Hepatocyte (in vitro differentiated cells): ENCODE measurements around the gene TAS2R10. TPM values are rescaled to one million over a fixed set of nuclear protein-coding genes. Genes with fewer than 3 reads are reported as not detected.

ENCODE experiments used
- DNase-seq: peaks from one replicate; pipeline ENCODE4 v3.0.0-alpha.2; 2016; ENCODE audit warnings: low spot score
- H2AFZ ChIP-seq: fragments of 200-600 bp; sonication (generic); 2 replicates; pipeline ENCODE4 v1.6.0; 2016; ENCODE audit warnings: antibody characterized with exemption, mild to moderate bottlenecking
- H3K27ac ChIP-seq: fragments of 200-600 bp; sonication (generic); 2 replicates; pipeline ENCODE4 v1.5.1; 2016; ENCODE audit warnings: mild to moderate bottlenecking
- H3K27me3 ChIP-seq: fragments of 200-600 bp; sonication (generic); 2 replicates; pipeline ENCODE4 v1.6.1; 2016
- H3K36me3 ChIP-seq: fragments of 200-600 bp; sonication (generic); replicated peaks from 2 replicates; pipeline ENCODE4 v1.5.1; 2016; ENCODE audit warnings: low read depth; ENCODE audit not compliant: insufficient read depth
- H3K4me1 ChIP-seq: fragments of 200-600 bp; sonication (generic); 2 replicates; pipeline ENCODE4 v1.5.1; 2016; ENCODE audit warnings: mild to moderate bottlenecking, moderate library complexity; ENCODE audit not compliant: insufficient read depth
- H3K4me2 ChIP-seq: fragments of 200-600 bp; sonication (generic); 2 replicates; pipeline ENCODE4 v1.6.0; 2016
- H3K4me3 ChIP-seq: fragments of 200-600 bp; sonication (generic); 2 replicates; pipeline ENCODE4 v1.5.1; 2016; ENCODE audit warnings: mild to moderate bottlenecking
- H3K79me2 ChIP-seq: fragments of 200-600 bp; sonication (generic); 2 replicates; pipeline ENCODE4 v1.6.0; 2017; ENCODE audit warnings: mild to moderate bottlenecking
- H3K9me2 ChIP-seq: fragments of 200-600 bp; sonication (generic); replicated peaks from 2 replicates; pipeline ENCODE4 v1.6.0; 2017; ENCODE audit warnings: mild to moderate bottlenecking; ENCODE audit not compliant: insufficient read depth
- H3K9me3 ChIP-seq: fragments of 200-600 bp; sonication (generic); 2 replicates; pipeline ENCODE4 v1.5.1; 2016; ENCODE audit warnings: low read depth, mild to moderate bottlenecking
- H4K20me1 ChIP-seq: fragments of 200-600 bp; sonication (generic); 2 replicates; pipeline ENCODE4 v1.6.0; 2016; ENCODE audit warnings: mild to moderate bottlenecking; ENCODE audit not compliant: insufficient read depth, poor library complexity, severe bottlenecking
- EZH2 ChIP-seq: fragments of 200-600 bp; sonication (generic); IDR thresholded peaks from 2 replicates; pipeline ENCODE4 v1.6.1; 2016; ENCODE audit warnings: antibody characterized with exemption, mild to moderate bottlenecking, borderline replicate concordance
- EZH2phosphoT487 ChIP-seq: fragments of 200-600 bp; sonication (generic); IDR thresholded peaks from one replicate; pipeline ENCODE4 v1.6.1; 2018; ENCODE audit warnings: antibody characterized with exemption, mild to moderate bottlenecking, low read depth, moderate library complexity; ENCODE audit not compliant: unreplicated experiment, severe bottlenecking
- WGBS: methylation state at CpG from one replicate; pipeline ENCODE4 v1.1.6; 2016; ENCODE audit warnings: low lambda C conversion rate; ENCODE audit errors: missing lambda C conversion rate; 5-methylcytosine and 5-hydroxymethylcytosine counted together
- polyA plus RNA-seq: library from polyadenylated mRNA; unstranded; fragments of >200 nt; fragmentation: Nextera tagmentation; extraction: Ambion mirVana; gene quantifications from 2 replicates; pipeline ENCODE4 v1.2.1, GENCODE V29; 2016
- total RNA-seq: library from RNA; depleted of rRNA; stranded (reverse); fragments of >200 nt; gene quantifications from 2 replicates; pipeline ENCODE4 v1.2.3, GENCODE V29; 2014
- TF ChIP-seq, protein P1 (sequence below): fragments of 200-600 bp; sonication (generic); IDR thresholded peaks from 2 replicates; pipeline ENCODE4 v1.5.1; 2016; ENCODE audit warnings: antibody characterized with exemption, mild to moderate bottlenecking; ENCODE audit not compliant: poor library complexity

Gene TAS2R10
- total and polyA plus RNA-seq, 2 experiments from 2014 or later = 1.5 TPM; not detected in 1

DNA sequence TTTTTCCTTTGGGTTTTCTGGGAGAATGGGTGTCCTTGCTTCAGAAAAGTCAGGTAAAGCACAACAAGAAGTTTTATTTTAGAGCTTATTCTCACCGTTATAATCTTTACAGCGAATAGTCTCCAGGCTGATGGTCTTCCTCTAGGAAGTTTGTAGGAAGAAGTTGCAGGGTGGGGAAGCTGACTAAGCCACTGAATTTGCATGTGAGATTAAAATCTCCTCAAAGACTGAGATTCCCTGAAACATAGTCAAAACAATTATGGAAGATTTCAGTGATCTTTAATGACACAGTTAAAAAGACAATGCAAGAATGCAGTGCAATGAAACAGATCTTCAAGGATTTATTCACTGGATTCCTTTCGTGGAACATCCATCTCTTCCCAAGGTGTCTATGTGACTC, 1.2 kb downstream of the TAS2R10 start:
- no peak overlapping the region for H3K27ac ChIP-seq
- WGBS = 81% methylated on average over 3 of the region's 3 CpGs
- H3K9me3 ChIP-seq = no peaks in the 10 kb centered on the region
- no peak overlapping the region for H3K4me3 ChIP-seq
- H3K79me2 ChIP-seq = no peaks in the 10 kb centered on the region
- no peaks in the 10 kb centered on the region for H3K36me3 ChIP-seq
- no peak overlapping the region for H3K4me2 ChIP-seq
- H2AFZ ChIP-seq = no peak overlapping the region
- no peaks in the 10 kb centered on the region for H3K9me2 ChIP-seq
- no peaks in the 10 kb centered on the region for H3K4me1 ChIP-seq
- DNase-seq = no peak
- no peaks in the 10 kb centered on the region for H3K27me3 ChIP-seq
- H4K20me1 ChIP-seq = no peaks in the 10 kb centered on the region
- TF ChIP-seq, protein P1, sequence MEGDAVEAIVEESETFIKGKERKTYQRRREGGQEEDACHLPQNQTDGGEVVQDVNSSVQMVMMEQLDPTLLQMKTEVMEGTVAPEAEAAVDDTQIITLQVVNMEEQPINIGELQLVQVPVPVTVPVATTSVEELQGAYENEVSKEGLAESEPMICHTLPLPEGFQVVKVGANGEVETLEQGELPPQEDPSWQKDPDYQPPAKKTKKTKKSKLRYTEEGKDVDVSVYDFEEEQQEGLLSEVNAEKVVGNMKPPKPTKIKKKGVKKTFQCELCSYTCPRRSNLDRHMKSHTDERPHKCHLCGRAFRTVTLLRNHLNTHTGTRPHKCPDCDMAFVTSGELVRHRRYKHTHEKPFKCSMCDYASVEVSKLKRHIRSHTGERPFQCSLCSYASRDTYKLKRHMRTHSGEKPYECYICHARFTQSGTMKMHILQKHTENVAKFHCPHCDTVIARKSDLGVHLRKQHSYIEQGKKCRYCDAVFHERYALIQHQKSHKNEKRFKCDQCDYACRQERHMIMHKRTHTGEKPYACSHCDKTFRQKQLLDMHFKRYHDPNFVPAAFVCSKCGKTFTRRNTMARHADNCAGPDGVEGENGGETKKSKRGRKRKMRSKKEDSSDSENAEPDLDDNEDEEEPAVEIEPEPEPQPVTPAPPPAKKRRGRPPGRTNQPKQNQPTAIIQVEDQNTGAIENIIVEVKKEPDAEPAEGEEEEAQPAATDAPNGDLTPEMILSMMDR = no peak
- TF ChIP-seq EZH2phosphoT487 = no peak
- TF ChIP-seq EZH2 = no peak

DNA sequence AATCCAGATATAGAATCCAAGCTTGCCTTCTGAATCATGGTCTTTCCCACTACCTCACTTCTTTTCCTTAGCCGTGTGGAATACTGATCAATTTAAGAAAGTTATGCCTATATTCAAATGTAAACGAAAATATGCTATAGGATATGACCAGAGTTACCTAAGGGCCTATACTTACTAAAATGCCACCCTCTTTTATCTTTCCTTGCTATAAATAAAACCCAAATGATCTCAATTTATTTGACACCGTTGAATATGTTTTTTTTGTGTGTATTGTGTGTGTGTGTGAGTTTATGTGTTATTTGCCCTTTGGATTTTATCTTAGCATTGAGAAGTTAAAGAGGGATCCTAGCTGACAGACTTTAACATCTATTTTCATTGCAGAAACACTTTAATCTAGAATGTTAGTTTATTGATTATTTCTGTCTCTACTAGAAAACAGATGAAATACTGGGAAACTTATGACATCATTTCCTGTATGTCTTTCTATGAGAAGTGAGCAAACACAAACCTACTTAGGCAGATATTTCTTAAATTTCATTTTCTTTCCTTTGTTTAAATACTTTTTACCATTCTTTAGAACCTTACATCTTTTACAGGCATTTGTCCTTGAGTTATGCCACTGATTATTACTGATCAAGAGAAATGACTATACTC, 14.1 kb downstream of the TAS2R10 start:
- Histone ChIP-seq H2AFZ (no peak overlapping the region), H3K4me2 (no peak overlapping the region), H3K9me3 (no peaks in the 10 kb centered on the region), H3K27me3 (no peaks in the 10 kb centered on the region), H3K27ac (no peak overlapping the region), H3K79me2 (no peaks in the 10 kb centered on the region), H3K36me3 (no peaks in the 10 kb centered on the region), H3K4me3 (no peak overlapping the region), H4K20me1 (no peaks in the 10 kb centered on the region), H3K4me1 (no peaks in the 10 kb centered on the region), H3K9me2 (no peaks in the 10 kb centered on the region)
- WGBS = 90% methylated on average over 3 of the region's 3 CpGs
- TF ChIP-seq EZH2 (no peak), EZH2phosphoT487 (no peak)
- TF ChIP-seq, protein P1 = no peak
- no peak for DNase-seq

DNA sequence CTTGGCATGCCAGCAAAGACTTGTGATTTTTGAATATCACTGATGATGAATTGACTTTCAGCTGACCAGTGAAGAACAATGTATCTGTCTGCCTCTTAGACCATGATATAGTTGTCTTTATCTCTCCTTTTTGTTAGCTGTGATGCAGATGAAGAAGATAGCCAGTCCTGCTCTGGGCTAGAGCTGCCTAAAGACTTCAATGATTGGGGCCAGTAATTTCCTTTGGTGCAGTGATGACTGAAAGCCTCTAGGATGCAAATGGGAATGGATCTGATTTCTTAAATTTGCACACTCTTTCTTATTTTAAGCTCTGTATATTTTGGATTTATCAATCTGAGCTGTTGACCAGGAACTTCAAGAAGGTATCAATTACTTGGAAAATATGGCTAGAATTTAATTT, 16.1 kb downstream of the TAS2R10 start, which contains the start of gene TAS2R9:
Gene TAS2R9, minus strand, starts transcription at position 101 of the 400 bp plus-strand sequence. Its CDS starts 93 bp downstream, at position 8.
- Histone ChIP-seq H3K9me3 (no peaks in the 10 kb centered on the region), H3K9me2 (no peaks in the 10 kb centered on the region), H3K4me3 (no peak within 1 kb of the TSS), H3K4me1 (no peaks in the 10 kb centered on the region), H3K36me3 (no peaks in the 10 kb centered on the region), H3K27ac (no peak within 1 kb of the TSS), H4K20me1 (no peaks in the 10 kb centered on the region), H3K27me3 (no peaks in the 10 kb centered on the region), H3K4me2 (no peak within 1 kb of the TSS), H2AFZ (no peak within 1 kb of the TSS), H3K79me2 (no peaks in the 10 kb centered on the region)
- no peak for TF ChIP-seq EZH2phosphoT487
- TF ChIP-seq EZH2 = no peak
- TF ChIP-seq, protein P1 = no peak
- no peak for DNase-seq
